NCI-H1436 treated with DMSO at 0.1 percent for 48 hours (cell line): ENCODE data around the gene TMEM263.
"Not testable (repeated sequence)": the region's sequence is repeated elsewhere in the genome, so short reads cannot be mapped to it uniquely, and the experiment has no call there.

Experiments
- DNase-seq: peaks from one replicate; lab custom pipeline; 2025; lab: John Stamatoyannopoulos, UW

Gene TMEM263

GRCh38 chr12:106986625-106987389 lies 31.1 kb downstream of the TMEM263 start, which contains the start of gene MTERF2:
MTERF2 (minus strand) TSS chr12:106987146; CDS start chr12:106978714, 8,432 bp downstream.
- DNase-seq, result peak; percentile 56

DNA sequence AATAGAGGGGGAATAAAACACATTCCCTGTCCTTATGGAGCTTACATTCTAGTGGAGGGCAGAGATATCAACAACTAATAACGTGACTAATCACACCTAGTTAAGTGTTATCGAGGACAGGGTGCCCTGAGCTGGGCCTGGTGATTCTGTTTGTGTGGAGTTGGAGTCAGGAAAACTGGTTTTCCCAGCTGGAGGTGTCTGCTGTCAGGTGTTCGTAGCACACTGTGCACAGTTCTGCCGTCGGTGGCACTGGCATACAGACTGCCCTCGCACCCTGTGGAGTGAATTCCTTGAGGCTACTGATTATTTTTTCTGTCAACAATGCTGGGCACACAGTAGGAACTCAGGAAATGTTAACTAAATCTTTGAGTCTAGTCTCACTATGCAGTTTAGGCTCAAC lies 32.1 kb downstream of the TMEM263 start:
- DNase-seq, result no peak

DNA sequence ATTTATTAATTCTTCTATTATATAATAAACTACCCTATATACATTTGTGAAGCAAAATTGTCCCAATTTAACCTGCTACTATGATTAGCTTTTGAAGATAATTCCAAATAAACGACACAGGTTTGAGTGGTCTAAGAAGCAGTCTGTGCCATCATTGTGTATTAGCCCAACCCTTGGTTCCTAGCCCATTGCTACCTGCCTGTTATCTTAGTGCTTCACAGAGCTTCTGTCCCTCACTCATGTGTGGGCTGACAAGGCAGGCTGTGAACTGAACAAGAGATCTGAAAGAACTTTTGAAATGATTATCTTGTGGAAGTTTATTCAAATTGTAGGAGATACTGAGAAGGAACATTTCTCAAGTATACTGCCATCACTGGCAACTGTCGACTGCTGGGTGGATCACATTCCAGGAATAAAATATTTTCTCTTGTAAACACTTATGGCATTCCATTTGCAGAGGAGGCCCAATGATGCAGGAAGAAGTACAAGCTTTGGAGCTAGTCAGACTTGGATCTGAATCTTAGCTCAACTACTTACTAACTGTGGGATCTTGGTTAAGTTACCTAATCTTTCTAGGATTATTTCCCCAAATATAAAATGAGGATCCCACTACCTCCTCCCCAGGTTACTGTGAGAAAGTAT lies 39.0 kb downstream of the TMEM263 start:
- no peak for DNase-seq

DNA sequence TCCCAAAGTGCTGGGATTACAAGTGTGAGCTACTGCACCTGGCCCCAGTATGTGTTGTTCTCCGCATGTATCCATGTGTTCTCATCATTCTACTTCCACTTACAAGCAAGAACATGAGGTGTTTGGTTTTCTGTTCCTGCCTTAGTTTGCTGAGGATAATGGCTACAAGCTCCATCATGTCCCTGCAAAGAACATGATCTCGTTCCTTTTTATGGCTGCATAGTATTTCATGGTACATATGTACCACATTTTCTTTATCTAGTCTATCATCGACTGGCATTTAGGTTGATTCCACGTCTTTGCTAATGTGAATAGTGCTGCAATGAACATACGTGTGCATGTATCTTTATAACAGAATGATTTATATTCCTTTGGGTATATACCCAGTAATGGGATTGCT lies 40.4 kb downstream of the TMEM263 start:
- not testable (repeated sequence) for DNase-seq

DNA sequence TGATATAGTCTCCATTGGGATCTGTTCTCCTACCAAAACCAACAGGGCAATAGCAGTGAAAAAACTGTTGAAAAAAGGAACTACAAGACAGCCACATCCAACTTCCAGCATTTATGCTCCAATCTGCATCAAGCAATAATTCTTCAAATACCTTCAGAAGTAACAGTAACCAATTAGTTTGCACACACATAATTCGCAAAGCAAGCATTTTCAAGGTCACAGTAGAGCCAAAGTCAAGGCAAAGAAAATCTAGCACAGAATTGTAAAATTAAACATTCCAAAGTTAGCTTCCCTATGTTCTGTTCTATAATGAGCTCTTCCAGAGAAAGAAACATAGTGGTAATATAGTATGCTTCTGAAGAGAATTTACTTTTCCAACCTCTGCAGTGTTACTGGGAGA lies 42.2 kb downstream of the TMEM263 start:
- no peak for DNase-seq

DNA sequence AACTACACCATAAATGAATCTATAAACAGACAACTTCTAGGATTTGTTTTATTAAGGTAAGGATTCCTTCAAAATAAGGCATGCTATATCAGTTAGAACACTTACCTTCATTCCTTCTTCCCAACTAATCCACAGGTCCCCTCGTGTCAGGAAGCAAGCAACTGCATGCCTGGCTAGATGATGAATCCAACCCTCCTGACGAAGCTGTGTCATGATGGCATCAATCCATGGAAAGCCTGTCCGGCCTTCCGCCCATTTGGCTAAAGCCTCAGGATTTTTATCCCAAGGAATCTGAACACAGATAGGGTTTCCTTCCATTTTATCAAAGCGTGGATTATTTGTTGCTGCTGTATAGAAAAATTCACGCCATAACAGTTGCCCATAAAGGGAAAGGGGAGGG lies 43.7 kb downstream of the TMEM263 start:
- DNase-seq, result no peak

DNA sequence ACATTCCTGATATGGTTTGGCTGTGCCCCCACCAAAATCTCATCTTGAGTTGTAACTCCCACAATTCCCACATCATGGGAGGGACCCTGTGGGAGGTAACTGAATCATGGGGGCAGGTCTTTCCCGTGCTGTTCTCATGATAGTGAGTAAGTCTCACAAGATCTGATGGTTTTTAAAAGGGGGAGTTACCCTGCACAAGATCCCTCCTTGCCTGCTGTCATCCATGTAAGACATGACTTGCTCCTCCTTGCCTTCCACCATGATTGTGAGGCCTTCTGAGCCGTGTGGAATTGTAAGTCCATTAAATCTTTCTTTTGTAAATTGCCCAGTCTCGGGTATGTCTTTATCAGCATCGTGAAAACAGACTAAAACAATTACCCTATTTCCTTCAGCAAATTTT lies 47.0 kb downstream of the TMEM263 start:
- not testable (repeated sequence) for DNase-seq

- DNase-seq, result no peak
These were observed 51.7 kb downstream of the TMEM263 start for GRCh38 chr12:107007411-107007810.

DNA sequence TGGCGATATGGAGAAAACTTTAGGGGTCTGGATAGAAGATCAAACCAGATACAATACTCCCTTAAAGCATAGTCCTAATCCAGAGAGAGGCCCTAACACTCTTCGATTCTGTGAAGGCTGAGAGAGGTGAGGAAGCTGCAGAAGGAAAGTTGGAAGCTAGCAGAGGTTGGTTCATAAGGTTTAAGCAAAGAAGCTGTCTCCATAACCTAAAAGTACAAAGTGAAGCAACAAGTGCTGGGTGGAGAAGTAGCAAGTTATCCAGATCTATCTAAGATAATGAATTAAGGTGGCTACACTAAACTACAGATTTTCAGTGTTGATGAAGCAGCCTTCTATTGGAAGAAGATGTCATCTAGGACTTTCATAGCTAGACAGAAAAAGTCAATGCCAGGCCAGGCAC lies 55.8 kb downstream of the TMEM263 start:
- no peak for DNase-seq

GRCh38 chr12:107012736-107013425 lies 57.2 kb downstream of the TMEM263 start:
- DNase-seq, result no peak

- no peak for DNase-seq
These were observed 58.3 kb downstream of the TMEM263 start for GRCh38 chr12:107014055-107014454.

DNA sequence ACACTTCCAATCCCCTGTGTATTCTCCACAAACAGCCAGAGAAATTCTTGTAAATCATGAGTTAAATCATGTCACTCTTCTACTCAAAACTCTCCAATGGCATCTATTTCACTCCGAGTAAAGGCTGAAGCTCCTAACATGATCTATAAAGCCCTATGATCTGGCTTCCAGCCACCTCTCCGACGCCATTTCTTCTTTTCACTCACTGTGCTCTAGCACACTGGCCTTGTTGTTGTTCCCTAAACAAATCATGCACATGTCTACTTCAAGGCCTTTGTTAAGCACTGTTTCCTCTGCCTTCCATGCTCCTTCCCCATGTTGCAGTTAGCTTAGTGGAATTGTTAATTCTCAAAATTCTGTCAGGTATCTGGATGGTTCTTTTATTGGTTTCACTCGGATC lies 61.3 kb downstream of the TMEM263 start:
- no peak for DNase-seq

GRCh38 chr12:107019546-107019945 lies 63.8 kb downstream of the TMEM263 start:
- DNase-seq, result no peak
